Activated CD4-positive, alpha-beta memory T cell treated with anti-CD3 and anti-CD28 coated beads, Interleukin-2, amount 10 ng/mL, durations not matched to agents 7 days and 5 days (primary cell): ENCODE data around the gene IGFBP6. TPM values are rescaled to one million over a fixed set of nuclear protein-coding genes. Genes with fewer than 3 reads are reported as not detected.

Source experiments
- CTCF ChIA-PET: fragments of 350-600 bp; sonication (Branson Sonifier 250); formaldehyde crosslinking; loops from one replicate; lab custom pipeline; 2021; ENCODE audit warnings: antibody characterized with exemption, inconsistent platforms; lab: Charles Lee
- POLR2A ChIA-PET: fragments of 350-600 bp; sonication (Branson Sonifier 250); formaldehyde crosslinking; loops from one replicate; lab custom pipeline; 2021; ENCODE audit warnings: antibody characterized with exemption; lab: Charles Lee
- DNase-seq: peaks from one replicate; pipeline ENCODE4 v3.0.0-alpha.2; 2020
- H3K27ac Mint-ChIP-seq: one replicate; pipeline ENCODE4 v1.8.0; 2021; ENCODE audit warnings: mild to moderate bottlenecking, mixed read lengths
- H3K27me3 Mint-ChIP-seq: one replicate; pipeline ENCODE4 v1.8.0; 2021; ENCODE audit warnings: mixed read lengths
- H3K36me3 Mint-ChIP-seq: one replicate; pipeline ENCODE4 v1.8.0; 2021; ENCODE audit warnings: low read depth, mixed read lengths
- H3K4me1 Mint-ChIP-seq: one replicate; pipeline ENCODE4 v1.8.0; 2021; ENCODE audit warnings: mixed read lengths
- H3K4me3 Mint-ChIP-seq: one replicate; pipeline ENCODE4 v1.8.0; 2021; ENCODE audit warnings: mild to moderate bottlenecking, mixed read lengths
- H3K9me3 Mint-ChIP-seq: one replicate; pipeline ENCODE4 v1.8.0; 2021; ENCODE audit warnings: mixed read lengths
- total RNA-seq, 2 experiments: library from RNA; stranded (reverse); gene quantifications; one replicate each; pipeline ENCODE4 v1.2.3, GENCODE V29; 2021

IGFBP6 gene
- total RNA-seq, 2 experiments from 2014 or later = 0.38 to 1.2 TPM

- CTCF ChIA-PET = no interaction called here
- no peaks in the 10 kb centered on the region for H3K9me3 Mint-ChIP-seq
- H3K4me3 Mint-ChIP-seq = no peak overlapping the region
Measured at GRCh38 chr12:53147653-53148052, 50.2 kb downstream of the IGFBP6 start.

GRCh38 chr12:53151039-53151438 is 53.6 kb downstream of the IGFBP6 start:
- H3K36me3 Mint-ChIP-seq = no peaks in the 10 kb centered on the region
- POLR2A ChIA-PET = no interaction called here
- H3K4me3 Mint-ChIP-seq = no peak overlapping the region
- no peaks in the 10 kb centered on the region for H3K9me3 Mint-ChIP-seq
- no peak for DNase-seq
- H3K27me3 Mint-ChIP-seq = peaks cover 2% of the 10 kb centered on the region
- H3K27ac Mint-ChIP-seq = no peak overlapping the region
- H3K4me1 Mint-ChIP-seq = no peaks in the 10 kb centered on the region
- CTCF ChIA-PET = interaction anchor here (1.2 kb wide), 1 partner anchor 85 kb away, joined by 3 read pairs; no protein-coding TSS in a partner anchor

More at GRCh38 chr12:53147653-53148052, 50.2 kb downstream of the IGFBP6 start:
- H3K27ac Mint-ChIP-seq = no peak overlapping the region
- H3K27me3 Mint-ChIP-seq = peaks cover 8% of the 10 kb centered on the region
- H3K4me1 Mint-ChIP-seq = no peaks in the 10 kb centered on the region
- DNase-seq = no peak
- POLR2A ChIA-PET = no interaction called here
- no peaks in the 10 kb centered on the region for H3K36me3 Mint-ChIP-seq

Other genes starting within 250 kb of the IGFBP6 start
- gene KRT78, start 248.7 kb upstream of the IGFBP6 start, total RNA-seq = not detected
- under 1 TPM; 0.33 to 0.65 TPM for gene KRT8, start 192.6 kb upstream of the IGFBP6 start, total RNA-seq
- gene KRT18, start 148.5 kb upstream of the IGFBP6 start, total RNA-seq = 1 to 10 TPM; 2.2 to 2.8 TPM
- 100 to 1,000 TPM; 303 to 311 TPM for gene EIF4B, start 91.2 kb upstream of the IGFBP6 start, total RNA-seq
- gene TNS2, start 47.6 kb upstream of the IGFBP6 start, total RNA-seq = under 1 TPM; 0.78 to 0.83 TPM
- gene SPRYD3, start 18.3 kb upstream of the IGFBP6 start, total RNA-seq = 10 to 100 TPM; 31.2 to 31.3 TPM
- gene SOAT2, start 5.8 kb downstream of the IGFBP6 start, total RNA-seq = 1 to 10 TPM; 1.4 to 1.5 TPM
- gene ZNF740, start 83.1 kb downstream of the IGFBP6 start, total RNA-seq = 10 to 100 TPM; 33.7 to 45.5 TPM
- gene CSAD, start 83.3 kb downstream of the IGFBP6 start, total RNA-seq = 10 to 100 TPM; 28.6 to 31.0 TPM
- gene ITGB7, start 109.6 kb downstream of the IGFBP6 start, total RNA-seq = 100 to 1,000 TPM; 780 to 786 TPM
- 10 to 100 TPM; 46.1 to 47.4 TPM for gene RARG, start 134.5 kb downstream of the IGFBP6 start, total RNA-seq
- 10 to 100 TPM; 88.4 to 90.2 TPM for gene ESPL1, start 170.6 kb downstream of the IGFBP6 start, total RNA-seq
- gene PFDN5, start 197.9 kb downstream of the IGFBP6 start, total RNA-seq = 100 to 1,000 TPM; 300 to 301 TPM
- 10 to 100 TPM; 49.0 to 53.7 TPM for gene MYG1, start 202.0 kb downstream of the IGFBP6 start, total RNA-seq
- 10 to 100 TPM; 63.2 to 63.8 TPM for gene AAAS, start 223.9 kb downstream of the IGFBP6 start, total RNA-seq
- not detected for gene SP7, start 238.7 kb downstream of the IGFBP6 start, total RNA-seq